CD14-positive monocyte (primary cell): ENCODE measurements around the gene ASTN2. TPM values are rescaled to one million over a fixed set of nuclear protein-coding genes. Genes with fewer than 3 reads are reported as not detected.

Experiments used
- DNase-seq, 3 donors: peaks; one replicate each; pipeline ENCODE4 v3.0.0-alpha.2; 2011 to 2022
- H2AFZ ChIP-seq: 2 replicates; pipeline ENCODE4 v1.6.0; 2012; ENCODE audit warnings: mild to moderate bottlenecking, low read depth, low read length, inconsistent platforms; ENCODE audit not compliant: insufficient read depth, poor library complexity, severe bottlenecking
- H3K27ac ChIP-seq, 2 donors: 1 replicate in 1 of 2; 2 replicates in 1 of 2; pipeline ENCODE4 v1.5.1; 2012 to 2013; ENCODE audit warnings: low read length in 2 of 2, control low read depth in 1 of 2, inconsistent platforms in 1 of 2, low read depth in 1 of 2, mild to moderate bottlenecking in 1 of 2
- H3K27me3 ChIP-seq, 2 donors: one replicate each; pipeline versions ENCODE4 v1.6.0 to v1.6.1; 2011 to 2013; ENCODE audit warnings: low read length in 2 of 2; ENCODE audit not compliant: control insufficient read depth in 2 of 2, insufficient read depth in 2 of 2
- H3K36me3 ChIP-seq, 2 donors: replicated peaks in 1 of 2; 1 replicate in 1 of 2; 2 replicates in 1 of 2; pipeline versions ENCODE4 v1.5.1 to v1.6.1; 2012 to 2013; ENCODE audit warnings: low read length in 2 of 2, control low read depth in 1 of 2, inconsistent platforms in 1 of 2, mild to moderate bottlenecking in 1 of 2; ENCODE audit not compliant: insufficient read depth in 2 of 2, control insufficient read depth in 1 of 2
- H3K4me1 ChIP-seq, 2 donors: 1 replicate in 1 of 2; 2 replicates in 1 of 2; pipeline versions ENCODE4 v1.5.1 to v1.6.1; 2012 to 2013; ENCODE audit warnings: low read length in 2 of 2, control low read depth in 1 of 2, inconsistent platforms in 1 of 2, mild to moderate bottlenecking in 1 of 2, moderate library complexity in 1 of 2; ENCODE audit not compliant: insufficient read depth in 2 of 2, control insufficient read depth in 1 of 2
- H3K4me2 ChIP-seq: replicated peaks from 2 replicates; pipeline ENCODE3; 2012; ENCODE audit warnings: low read length, moderate library complexity, mild to moderate bottlenecking; ENCODE audit not compliant: poor library complexity, severe bottlenecking; ENCODE audit errors: extremely low read depth
- H3K4me3 ChIP-seq, 3 experiments: fragments of 200-600 bp in 1 of 3; sonication (generic) in 1 of 3; replicated peaks in 1 of 3; 1 replicate in 2 of 3; 2 replicates in 1 of 3; pipeline ENCODE4 v1.5.1; 2011 to 2013; ENCODE audit warnings: low read length in 3 of 3, mild to moderate bottlenecking in 3 of 3, control low read depth in 2 of 3, low read depth in 2 of 3, inconsistent platforms in 1 of 3, moderate library complexity in 1 of 3
- H3K79me2 ChIP-seq: 2 replicates; pipeline ENCODE4 v1.6.0; 2012; ENCODE audit warnings: mild to moderate bottlenecking, control low read depth, inconsistent platforms, low read length, moderate library complexity; ENCODE audit not compliant: insufficient read depth
- H3K9ac ChIP-seq: 2 replicates; pipeline ENCODE4 v1.6.0; 2017; ENCODE audit warnings: low read length, mild to moderate bottlenecking; ENCODE audit not compliant: insufficient read depth, poor library complexity, severe bottlenecking
- H3K9me3 ChIP-seq, 2 donors: replicated peaks in 1 of 2; 1 replicate in 1 of 2; 2 replicates in 1 of 2; pipeline versions ENCODE4 v1.5.1 to v1.6.1; 2012 to 2013; ENCODE audit warnings: low read length in 2 of 2, control low read depth in 1 of 2; ENCODE audit not compliant: control insufficient read depth in 1 of 2, insufficient read depth in 1 of 2
- H4K20me1 ChIP-seq: 2 replicates; pipeline ENCODE4 v1.6.0; 2012; ENCODE audit warnings: mild to moderate bottlenecking, low read length, control low read depth, moderate library complexity; ENCODE audit not compliant: insufficient read depth
- H3K27ac Mint-ChIP-seq, 7 donors: one replicate each; pipeline ENCODE4 v1.8.0; 2020; ENCODE audit warnings: mild to moderate bottlenecking in 7 of 7, mixed read lengths in 7 of 7, moderate library complexity in 6 of 7, inconsistent platforms in 2 of 7
- H3K27me3 Mint-ChIP-seq, 3 donors: one replicate each; pipeline ENCODE4 v1.8.0; 2021 to 2022; ENCODE audit warnings: low read depth in 3 of 3, mild to moderate bottlenecking in 3 of 3, mixed read lengths in 3 of 3, moderate library complexity in 3 of 3, inconsistent platforms in 1 of 3
- H3K36me3 Mint-ChIP-seq, 2 donors: one replicate each; pipeline ENCODE4 v1.8.0; 2020; ENCODE audit warnings: mixed read lengths in 2 of 2, inconsistent platforms in 1 of 2, mild to moderate bottlenecking in 1 of 2
- H3K4me1 Mint-ChIP-seq: one replicate; pipeline ENCODE4 v1.8.0; 2020; ENCODE audit warnings: mild to moderate bottlenecking, mixed read lengths
- H3K4me3 Mint-ChIP-seq, 2 donors: one replicate each; pipeline ENCODE4 v1.8.0; 2020; ENCODE audit warnings: mild to moderate bottlenecking in 2 of 2, mixed read lengths in 2 of 2, moderate library complexity in 1 of 2
- H3K9me3 Mint-ChIP-seq, 7 donors: one replicate each; pipeline ENCODE4 v1.8.0; 2020 to 2022; ENCODE audit warnings: mixed read lengths in 7 of 7, mild to moderate bottlenecking in 6 of 7, moderate library complexity in 6 of 7, inconsistent platforms in 2 of 7
- CTCF ChIP-seq: fragments of 200-600 bp; IDR thresholded peaks from one replicate; pipeline ENCODE4 v1.8.0; 2022; ENCODE audit warnings: antibody characterized with exemption, mild to moderate bottlenecking
- WGBS: methylation state at CpG from one replicate; pipeline ENCODE4 v1.1.5; 2013; ENCODE audit warnings: missing lambda C conversion rate; ENCODE audit not compliant: insufficient coverage; 5-methylcytosine and 5-hydroxymethylcytosine counted together
- intact Hi-C, 2 donors: fragments of 100-400 bp; cut with micrococcal nuclease; formaldehyde crosslinking; loops; one replicate each; pipeline versions ENCODE4 v1.15.0 to v1.15.1; 2023
- polyA plus RNA-seq, 3 donors: library from polyadenylated mRNA; depleted of rRNA in 1 of 3; unstranded in 2 of 3; stranded (reverse) in 1 of 3; fragments of 300-500 nt in 2 of 3; fragments of >200 nt in 1 of 3; fragmentation: Illumina TruSeq in 2 of 3; gene quantifications; 1 replicate in 2 of 3; 2 replicates in 1 of 3; pipeline ENCODE4 v1.2.3, GENCODE V29; 2012 to 2021

The ASTN2 gene
- polyA plus RNA-seq, 3 donors, result not detected

- Histone ChIP-seq H3K4me3 (no peak overlapping the region), H3K4me2 (no peak overlapping the region), H3K4me1 (no peaks in the 10 kb centered on the region), H2AFZ (no peak overlapping the region), H3K27ac (no peak overlapping the region), H4K20me1 (no peaks in the 10 kb centered on the region), H3K9me3 (no peaks in the 10 kb centered on the region), H3K36me3 (no peaks in the 10 kb centered on the region), H3K27me3 (no peaks in the 10 kb centered on the region), H3K9ac (no peak overlapping the region), H3K79me2 (no peaks in the 10 kb centered on the region)
- H3K36me3 Mint-ChIP-seq, result no peaks in the 10 kb centered on the region
- intact Hi-C loops, result no loop called here
- no peak overlapping the region for H3K4me3 Mint-ChIP-seq
- no peak for TF ChIP-seq CTCF
- no peak for DNase-seq
- H3K27me3 Mint-ChIP-seq, result no peaks in the 10 kb centered on the region
- 78% methylated on average over 5 of the region's 6 CpGs for WGBS
- no peak overlapping the region for H3K27ac Mint-ChIP-seq
- H3K9me3 Mint-ChIP-seq, result peaks cover 0 to 6% (median under 1%) of the 10 kb centered on the region in 7 donors
- H3K4me1 Mint-ChIP-seq, result no peaks in the 10 kb centered on the region
Measured at GRCh38 chr9:117234103-117234502, 180.8 kb downstream of the ASTN2 start.

GRCh38 chr9:117233016-117233415 lies 181.8 kb downstream of the ASTN2 start:
- Mint-ChIP-seq H3K4me1 (no peaks in the 10 kb centered on the region), H3K4me3 (no peak overlapping the region), H3K27me3 (no peaks in the 10 kb centered on the region), H3K36me3 (no peaks in the 10 kb centered on the region), H3K27ac (no peak overlapping the region), H3K9me3 (peaks cover 0 to 6% (median 4%) of the 10 kb centered on the region in 7 donors)
- Histone ChIP-seq H3K36me3 (no peaks in the 10 kb centered on the region), H3K27me3 (no peaks in the 10 kb centered on the region), H3K79me2 (no peaks in the 10 kb centered on the region), H3K27ac (no peak overlapping the region), H4K20me1 (no peaks in the 10 kb centered on the region), H2AFZ (no peak overlapping the region), H3K9ac (no peak overlapping the region), H3K4me3 (no peak overlapping the region), H3K9me3 (no peaks in the 10 kb centered on the region), H3K4me1 (no peaks in the 10 kb centered on the region), H3K4me2 (no peak overlapping the region)
- no peak for DNase-seq
- 72% methylated on average over 2 of the region's 4 CpGs for WGBS
- intact Hi-C loops, result no loop called here
- TF ChIP-seq CTCF, result no peak
